NCI-H345 treated with DMSO at 0.1 percent for 48 hours (cell line): ENCODE measurements around the gene HSPA8.
A peak's percentile ranks its signal among the peaks of the same experiment; 100 is the strongest.

Experiments used
- DNase-seq: peaks from one replicate; lab custom pipeline; 2025; ENCODE audit not compliant: unreplicated experiment; lab: John Stamatoyannopoulos, UW

HSPA8 gene

GRCh38 chr11:123051146-123051545 is 10.8 kb downstream of the HSPA8 start:
- no peak for DNase-seq

- DNase-seq = no peak
Observed at GRCh38 chr11:123047947-123048293, 14.0 kb downstream of the HSPA8 start.

GRCh38 chr11:123047266-123047946 is 14.5 kb downstream of the HSPA8 start:
- DNase-seq = no peak

GRCh38 chr11:123046473-123047259 is 15.3 kb downstream of the HSPA8 start:
- DNase-seq = no peak

- no peak for DNase-seq
Observed at GRCh38 chr11:123045101-123045500, 16.8 kb downstream of the HSPA8 start.

GRCh38 chr11:123041185-123041584 is 20.8 kb downstream of the HSPA8 start:
- DNase-seq = no peak

GRCh38 chr11:123040111-123040432 is 21.9 kb downstream of the HSPA8 start:
- DNase-seq = no peak

GRCh38 chr11:123035831-123036230 is 26.1 kb downstream of the HSPA8 start:
- no peak for DNase-seq

- no peak for DNase-seq
Observed at GRCh38 chr11:123034597-123034996, 27.3 kb downstream of the HSPA8 start.

- DNase-seq = no peak
Observed at GRCh38 chr11:123033895-123034294, 28.0 kb downstream of the HSPA8 start.

- DNase-seq = no peak
Observed at GRCh38 chr11:123030517-123030916, 31.4 kb downstream of the HSPA8 start.

GRCh38 chr11:123020968-123021367 is 41.0 kb downstream of the HSPA8 start:
- peak; percentile 60 for DNase-seq

GRCh38 chr11:123018702-123019101 is 43.2 kb downstream of the HSPA8 start:
- DNase-seq = no peak

GRCh38 chr11:123011510-123011909 is 50.4 kb downstream of the HSPA8 start:
- DNase-seq = no peak
